ENCODE measurements around the gene APOA5.
A peak's percentile ranks its signal among the peaks of the same experiment; 100 is the strongest.
"Not testable (repeated sequence)": the region's sequence is repeated elsewhere in the genome, so short reads cannot be mapped to it uniquely, and the experiment has no call there.

Gene APOA5

DNA sequence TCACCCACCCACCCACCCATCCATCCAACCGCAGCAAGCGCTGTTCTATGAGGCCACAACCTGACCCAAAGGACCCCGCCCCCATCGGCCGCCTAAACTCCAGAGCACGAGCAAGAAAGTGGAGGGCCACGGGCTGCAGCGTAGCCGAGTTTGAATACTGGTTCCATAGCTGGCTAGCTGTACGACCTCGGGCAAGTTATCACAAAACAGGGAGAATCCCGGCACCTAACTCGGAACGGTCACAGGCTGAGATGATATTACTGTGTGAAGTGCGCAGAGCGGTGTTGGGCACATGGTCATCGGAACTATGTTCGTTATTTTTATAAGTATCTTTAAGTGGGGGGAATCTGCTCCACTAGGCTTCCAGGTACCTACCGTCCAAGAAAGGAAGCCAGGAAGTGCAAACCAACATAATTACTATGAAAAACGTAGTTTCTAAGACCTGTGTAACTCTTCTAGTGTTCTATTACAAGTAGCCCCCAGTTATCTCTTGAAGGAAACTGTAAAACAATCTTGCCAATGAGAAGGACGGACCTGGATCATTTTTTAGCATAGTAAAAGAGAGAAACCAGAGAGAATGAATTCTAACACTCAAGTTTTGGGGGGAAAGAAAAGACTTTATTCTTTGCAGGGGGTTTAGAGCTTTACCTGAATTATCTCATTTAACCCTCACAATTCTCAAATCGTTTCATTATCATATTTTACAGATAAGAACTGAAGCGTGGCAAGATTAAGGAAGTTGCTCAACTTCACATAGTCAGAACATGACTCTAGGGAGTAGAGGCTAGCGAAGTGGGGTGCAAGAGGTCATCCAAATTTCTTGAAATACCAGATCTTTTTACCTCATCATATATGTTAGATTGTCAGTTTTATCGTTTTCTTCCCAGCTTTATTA lies 18.2 kb downstream of the APOA5 start:
- DNase-seq (ENCODE audit: low read depth): no peak

DNA sequence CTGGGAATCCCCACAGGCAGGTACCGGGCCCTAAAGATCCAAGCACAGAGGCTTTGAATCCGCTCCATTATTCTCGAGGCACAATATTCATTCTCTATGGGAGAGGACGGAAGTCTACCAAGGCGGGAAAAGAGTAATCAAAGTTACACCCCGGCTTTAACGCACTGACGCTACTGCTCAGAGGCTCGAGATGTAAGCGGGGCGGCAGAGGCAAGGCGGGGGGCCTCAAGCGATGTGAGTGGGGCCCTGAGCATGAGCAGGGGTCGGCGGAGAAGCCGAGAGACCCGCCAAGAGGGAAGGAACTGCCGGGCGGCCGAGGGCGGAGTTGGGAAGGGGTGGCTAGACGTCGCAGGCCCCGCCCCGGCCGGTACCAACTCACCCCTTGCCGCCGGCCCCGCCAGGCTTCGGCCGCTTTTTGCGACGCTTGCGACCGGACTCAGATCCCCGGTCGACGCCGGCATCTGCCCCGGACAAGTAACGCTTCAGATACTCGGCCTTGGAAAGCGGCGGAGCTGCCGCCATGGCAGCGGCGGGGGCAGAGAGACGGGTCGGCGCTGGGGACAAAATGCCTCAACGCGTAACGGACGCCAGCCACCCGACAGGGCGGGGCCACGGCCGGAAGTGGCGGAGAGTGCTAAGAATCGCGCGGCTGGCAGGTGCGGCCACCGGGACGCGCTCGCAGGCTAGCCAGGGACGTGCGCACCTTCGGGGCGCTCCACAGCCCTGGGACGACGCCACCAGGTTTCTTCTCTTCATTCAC lies 19.1 kb downstream of the APOA5 start, which contains the start of gene BUD13:
BUD13 (minus strand) TSS at position 545 of the 760 bp plus-strand sequence; CDS start at position 522, 23 bp downstream.
- peak; percentile 88 for DNase-seq (ENCODE audit: low read depth)

DNA sequence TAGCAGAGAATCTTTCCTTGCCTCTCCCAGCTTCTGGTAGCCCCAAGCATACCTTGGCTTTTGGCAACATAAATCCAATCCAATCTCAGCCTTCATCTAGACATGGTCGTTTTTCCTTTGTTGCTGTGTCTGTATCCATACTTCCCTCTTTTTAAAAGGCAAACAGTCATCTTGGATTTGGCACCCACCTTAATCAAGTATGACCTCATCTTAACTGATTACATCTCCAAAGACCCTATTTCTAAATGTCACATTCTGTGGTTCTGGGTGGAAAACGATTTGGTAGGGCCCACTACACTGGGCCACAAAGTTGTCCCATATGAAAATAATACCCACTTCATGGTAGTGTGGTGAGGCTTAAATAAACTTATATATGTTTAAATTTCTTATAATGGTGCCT lies 19.7 kb downstream of the APOA5 start:
- no peak for DNase-seq (ENCODE audit: low read depth)

DNA sequence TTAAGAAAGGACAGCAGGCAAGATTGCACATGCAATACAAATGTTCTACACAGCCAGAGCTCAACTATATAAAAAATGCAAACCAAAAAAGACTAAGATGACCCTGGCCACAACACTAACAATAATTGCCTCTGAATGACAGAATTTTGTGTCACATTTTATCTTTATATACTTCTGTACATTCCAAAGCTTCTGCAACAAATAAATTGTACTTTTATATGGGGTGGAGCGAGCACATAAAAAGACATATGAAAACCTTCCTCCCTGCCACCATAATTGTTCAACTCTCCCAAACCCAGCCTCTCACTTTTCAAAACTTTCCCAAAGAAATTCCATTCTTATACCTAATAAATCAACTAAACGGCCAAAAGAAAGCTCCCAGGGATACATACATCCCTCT lies 29.5 kb downstream of the APOA5 start:
- DNase-seq (ENCODE audit: low read depth): no peak

DNA sequence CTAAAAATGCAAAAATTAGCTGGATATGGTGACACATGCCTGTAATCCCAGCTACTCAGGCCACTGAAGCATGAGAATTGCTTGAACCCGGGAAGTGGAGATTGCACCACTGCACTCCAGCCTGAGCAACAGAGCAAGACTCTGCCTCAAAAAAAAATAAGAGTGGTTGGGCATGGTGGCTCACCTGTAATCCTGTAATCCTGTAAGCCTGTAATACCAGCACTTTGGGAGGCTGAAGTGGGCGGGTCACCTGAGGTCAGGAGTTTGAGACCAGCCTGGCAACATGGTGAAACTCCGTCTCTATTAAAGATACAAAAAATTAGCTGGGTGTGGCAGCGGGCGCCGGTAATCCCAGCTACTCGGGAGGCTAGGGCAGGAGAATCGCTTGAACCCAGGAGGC lies 35.6 kb downstream of the APOA5 start:
- not testable (repeated sequence) for DNase-seq (ENCODE audit: low read depth)

DNA sequence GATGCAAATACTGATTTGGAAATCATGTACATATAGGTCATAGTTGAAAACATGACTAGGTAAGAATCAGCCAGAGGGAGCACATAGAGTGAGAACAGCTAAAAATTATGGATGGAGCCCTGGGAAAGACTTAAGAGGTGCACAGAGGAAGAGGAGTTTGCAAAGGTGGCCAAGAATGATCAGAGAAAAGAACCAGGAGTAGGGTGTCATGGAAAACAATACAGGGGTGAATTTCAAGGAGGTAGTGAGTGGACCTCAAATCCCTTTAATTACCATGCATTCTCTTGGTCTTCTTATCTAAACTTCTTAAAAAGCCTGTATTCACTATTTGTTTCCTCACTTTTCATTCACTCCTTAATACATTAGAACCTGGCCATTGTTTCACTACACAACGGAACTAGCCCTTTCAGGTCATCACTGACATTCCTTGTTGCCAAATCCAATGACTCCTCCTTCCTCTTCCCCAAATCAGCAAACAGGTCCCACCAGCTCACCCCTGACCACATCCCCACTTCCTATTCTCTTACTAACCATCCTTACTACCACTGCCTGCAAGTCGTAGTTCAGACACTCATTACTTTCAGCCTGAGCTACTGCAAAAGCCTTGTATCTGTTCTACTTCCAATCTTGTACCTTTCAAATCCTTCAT lies 41.5 kb downstream of the APOA5 start:
- no peak for DNase-seq (ENCODE audit: low read depth)

DNA sequence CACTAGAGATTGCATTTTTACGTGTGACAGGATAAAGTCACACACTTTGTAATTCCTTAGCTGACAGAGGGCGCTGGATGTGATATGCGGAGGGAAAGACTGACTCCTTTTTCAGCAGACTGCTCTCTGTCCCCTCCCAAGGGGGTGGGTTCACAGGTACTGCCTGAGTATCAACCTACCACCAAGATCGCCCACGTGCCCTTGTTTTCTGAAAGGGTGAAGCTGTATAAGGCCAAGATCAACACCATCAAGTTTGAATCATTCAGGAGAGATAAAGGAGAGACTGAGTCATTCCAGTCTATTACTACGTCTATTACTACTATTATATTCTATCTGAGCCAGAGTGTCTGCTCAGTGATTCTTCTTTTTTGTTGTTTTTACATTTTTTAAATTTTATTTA lies 49.6 kb downstream of the APOA5 start:
- DNase-seq (ENCODE audit: low read depth): no peak

DNA sequence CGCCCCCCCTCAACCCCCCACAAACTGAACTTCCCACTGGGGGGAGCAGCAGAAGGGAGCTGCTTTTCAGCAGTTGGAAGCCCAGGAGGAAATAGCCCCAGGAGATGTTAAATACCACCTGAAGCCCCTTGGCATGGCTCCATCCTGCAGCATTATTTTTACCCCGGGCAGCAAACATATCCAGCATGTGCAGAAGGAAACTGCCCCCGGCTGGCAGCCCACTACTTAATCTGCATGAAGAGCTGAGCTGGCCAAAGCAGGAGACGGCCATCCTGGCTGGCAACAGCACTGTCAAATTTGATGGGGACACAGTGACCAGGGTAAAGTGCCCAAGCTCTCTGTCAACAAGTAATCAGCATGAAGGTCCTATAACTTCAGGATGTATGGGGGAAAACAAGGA lies 50.9 kb downstream of the APOA5 start:
- DNase-seq (ENCODE audit: low read depth): no peak
